HG03175 (cell line): Measurements from ENCODE around the gene FXN.
"Not testable (repeated sequence)": the region's sequence is repeated elsewhere in the genome, so short reads cannot be mapped to it uniquely, and the experiment has no call there.

ENCODE experiments used
- ATAC-seq: cut with Tn5 transposase; IDR thresholded peaks from one replicate; pipeline ENCODE4 v1.9.1; 2021; ENCODE audit warnings: mild to moderate bottlenecking, moderate library complexity; ENCODE audit not compliant: unreplicated experiment

Gene FXN

DNA sequence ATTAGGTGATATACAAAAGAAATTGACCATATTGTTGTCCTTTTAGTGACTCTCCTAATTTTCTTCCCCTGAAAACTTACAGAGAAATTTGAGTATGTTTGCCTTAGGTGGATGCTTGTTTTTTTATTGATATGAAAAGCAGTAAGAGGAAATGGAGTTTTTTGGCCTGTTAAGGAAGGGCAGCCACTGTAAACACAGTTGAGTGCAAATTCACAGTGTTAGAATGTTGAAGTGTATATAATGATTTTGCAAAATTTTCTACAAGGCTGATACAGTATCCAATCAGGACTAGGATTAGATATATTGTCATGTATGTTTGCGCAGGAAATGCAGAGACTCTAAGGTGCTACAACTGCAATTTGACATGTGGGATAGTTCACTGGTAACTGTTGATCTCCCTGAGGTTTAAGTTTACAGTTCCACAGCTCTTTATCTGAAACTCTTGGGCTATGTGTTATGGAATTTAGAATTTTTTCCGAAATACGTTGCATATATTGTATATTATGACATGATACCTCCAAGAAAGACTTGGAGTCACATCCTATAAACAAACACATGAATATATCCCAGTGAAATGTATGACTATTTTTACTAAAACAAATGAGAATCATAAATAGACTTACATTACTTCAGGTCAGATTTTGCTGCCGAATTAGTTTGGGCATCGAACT, 62.5 kb downstream of the FXN start:
- no peak for ATAC-seq

DNA sequence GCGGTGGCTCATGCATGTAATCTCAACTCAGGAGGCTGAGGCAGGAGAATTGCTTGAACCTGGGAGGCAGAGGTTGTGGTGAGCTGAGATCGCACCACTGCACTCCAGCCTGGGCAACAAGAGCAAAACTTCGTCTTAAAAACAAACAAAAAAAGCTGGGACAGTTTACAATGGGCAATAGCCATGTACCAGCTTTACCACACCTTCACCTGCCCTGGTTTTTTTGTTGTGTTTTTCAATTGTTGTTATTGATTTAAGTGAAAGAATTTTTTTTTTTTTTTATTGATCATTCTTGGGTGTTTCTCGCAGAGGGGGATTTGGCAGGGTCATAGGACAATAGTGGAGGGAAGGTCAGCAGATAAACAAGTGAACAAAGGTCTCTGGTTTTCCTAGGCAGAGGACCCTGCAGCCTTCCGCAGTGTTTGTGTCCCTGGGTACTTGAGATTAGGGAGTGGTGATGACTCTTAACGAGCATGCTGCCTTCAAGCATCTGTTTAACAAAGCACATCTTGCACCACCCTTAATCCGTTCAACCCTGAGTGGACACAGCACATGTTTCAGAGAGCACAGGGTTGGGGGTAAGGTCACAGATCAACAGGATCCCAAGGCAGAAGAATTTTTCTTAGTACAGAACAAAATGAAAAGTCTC, 67.9 kb downstream of the FXN start:
- not testable (repeated sequence) for ATAC-seq

DNA sequence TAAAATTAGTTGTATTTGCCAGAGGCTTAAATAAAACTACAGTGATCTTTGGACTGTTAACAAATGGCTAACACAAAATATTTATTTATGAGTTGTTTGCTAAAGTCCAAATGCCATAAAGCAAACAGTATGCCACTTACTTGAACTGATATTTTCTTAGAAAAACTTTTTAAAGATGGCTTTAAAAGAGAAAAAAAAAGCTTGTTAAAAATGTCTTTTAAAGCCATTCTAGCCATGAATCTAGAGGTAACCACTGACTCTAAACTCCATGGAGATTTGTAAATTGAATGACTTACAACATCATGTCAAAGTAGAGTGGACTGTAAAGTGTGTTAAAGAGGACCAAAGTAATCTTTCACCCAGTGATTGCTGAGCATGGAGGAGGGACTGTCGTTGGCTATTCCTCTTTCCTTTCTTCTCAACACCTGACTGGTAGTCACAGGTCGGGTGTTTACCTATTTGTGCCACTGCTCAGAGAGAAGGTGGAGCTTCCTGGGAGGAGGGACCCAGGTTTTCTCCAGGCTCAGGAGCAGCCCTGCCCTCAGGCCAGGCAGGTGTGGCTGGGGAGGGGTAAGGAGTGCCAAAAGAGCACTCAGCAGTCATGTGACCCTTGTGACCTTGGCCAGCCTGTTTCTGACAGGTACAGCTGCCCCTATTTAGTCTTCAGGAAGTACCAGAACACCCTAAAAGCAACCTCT, 69.4 kb downstream of the FXN start:
- no peak for ATAC-seq

DNA sequence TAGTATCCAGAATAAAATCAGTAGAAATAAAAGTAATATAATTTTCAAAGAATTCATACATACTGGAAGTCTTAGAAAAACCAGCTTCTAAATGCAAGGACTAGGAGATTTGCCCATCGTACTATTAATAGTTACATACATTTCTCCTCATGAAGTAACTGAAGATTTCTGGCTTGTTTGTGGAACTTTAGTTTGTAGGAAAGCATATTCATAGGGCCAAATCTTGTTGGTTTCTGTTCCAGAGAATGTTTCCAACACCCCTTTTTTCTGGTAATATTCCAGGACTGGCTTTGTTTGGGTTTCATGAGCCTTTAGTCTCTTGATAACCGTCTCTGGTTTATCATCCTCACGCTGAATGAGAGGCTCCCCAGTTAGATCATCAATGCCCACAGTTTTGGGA, 72.2 kb downstream of the FXN start:
- no peak for ATAC-seq

DNA sequence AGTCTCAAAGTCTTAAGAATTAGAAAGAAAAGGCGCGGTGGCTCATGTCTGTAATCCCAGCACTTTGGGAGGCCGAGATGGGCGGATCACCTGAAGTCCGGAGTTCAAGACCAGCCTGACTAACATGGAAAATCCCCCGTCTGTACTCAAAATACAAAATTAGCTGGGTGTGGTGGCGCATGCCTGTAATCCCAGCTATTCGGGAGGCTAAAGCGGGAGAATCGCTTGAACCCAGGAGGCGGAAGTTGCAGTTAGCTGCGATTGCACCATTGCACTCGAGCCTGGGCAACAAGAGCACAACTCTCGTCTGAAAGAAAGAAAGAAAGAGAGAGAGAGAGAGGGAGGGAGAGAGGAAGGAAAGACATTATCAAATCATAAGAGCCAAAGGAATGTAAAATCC, 73.2 kb downstream of the FXN start:
- not testable (repeated sequence) for ATAC-seq

DNA sequence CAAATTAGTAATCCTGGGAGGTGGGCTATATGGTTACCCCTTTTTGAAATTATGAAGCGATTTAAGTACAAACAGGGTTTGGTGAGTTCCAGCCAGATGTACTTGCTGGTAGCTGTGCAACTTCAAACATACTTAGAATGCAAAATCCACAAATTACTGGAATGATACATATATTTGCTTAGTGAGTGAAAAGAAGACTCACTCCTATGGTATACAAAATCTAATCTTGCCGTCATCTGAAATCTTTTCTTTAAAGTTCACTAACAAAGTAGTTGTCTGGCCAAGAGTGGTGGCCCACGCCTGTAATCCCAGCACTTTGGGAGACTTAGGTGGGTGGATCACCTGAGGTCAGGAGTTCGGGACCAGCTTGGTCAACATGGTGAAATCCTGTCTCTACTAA, 73.6 kb downstream of the FXN start:
- no peak for ATAC-seq

DNA sequence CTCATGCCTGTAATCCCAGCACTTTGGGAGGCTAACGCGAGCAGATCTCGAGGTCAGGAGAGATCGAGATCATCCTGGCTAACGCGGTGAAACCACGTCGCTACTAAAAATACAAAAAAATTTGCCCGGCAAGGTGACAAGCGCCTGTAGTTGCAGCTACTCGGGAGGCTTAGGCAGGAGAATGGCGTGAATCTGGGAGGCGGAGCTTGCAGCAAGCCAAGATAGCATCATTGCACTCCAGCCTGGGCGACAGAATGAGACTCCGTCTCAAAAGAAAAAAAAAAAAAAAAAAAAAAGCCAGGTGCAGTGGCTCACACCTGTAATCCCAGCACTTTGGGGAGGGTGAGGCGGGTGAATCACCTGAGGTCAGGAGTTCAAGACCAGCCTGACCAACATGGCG, 77.1 kb downstream of the FXN start:
- ATAC-seq, result not testable (repeated sequence)

DNA sequence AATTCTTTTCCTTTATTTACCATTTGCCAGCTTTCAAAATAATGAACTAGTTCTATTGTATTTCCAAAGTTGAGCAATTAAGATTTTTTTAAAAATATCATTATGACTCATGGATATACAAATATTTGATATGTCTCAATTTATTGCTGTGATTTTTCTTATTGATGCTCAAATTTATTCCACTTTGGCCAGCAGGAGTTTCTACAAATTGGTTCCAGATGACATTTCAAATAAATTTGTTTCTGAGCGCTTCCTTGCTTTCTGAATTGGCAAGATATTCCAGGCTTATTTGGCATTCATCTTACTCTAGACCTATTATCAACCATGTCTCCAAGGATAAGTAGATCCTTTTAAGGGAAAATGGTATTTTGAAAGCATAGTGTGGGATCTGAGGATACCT, 80.1 kb downstream of the FXN start:
- ATAC-seq, result no peak

DNA sequence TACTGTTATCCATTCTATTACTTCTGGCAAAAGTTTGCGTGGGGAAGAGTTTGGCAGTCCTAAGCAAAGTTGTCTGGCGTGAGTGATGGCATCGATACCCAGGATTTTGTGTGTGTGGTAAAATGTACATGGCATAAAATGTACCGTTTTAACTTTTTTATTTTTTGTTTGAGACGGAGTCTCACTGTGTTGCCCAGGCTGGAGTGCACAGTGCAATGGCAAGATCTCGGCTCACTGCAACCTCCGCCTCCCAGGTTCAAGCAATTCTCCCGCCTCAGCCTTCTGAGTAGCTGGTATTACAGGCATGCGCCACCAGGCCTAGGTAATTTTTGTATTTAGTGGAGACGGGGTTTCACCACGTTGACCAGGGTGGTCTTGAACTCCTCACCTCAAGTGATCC, 83.1 kb downstream of the FXN start:
- no peak for ATAC-seq

DNA sequence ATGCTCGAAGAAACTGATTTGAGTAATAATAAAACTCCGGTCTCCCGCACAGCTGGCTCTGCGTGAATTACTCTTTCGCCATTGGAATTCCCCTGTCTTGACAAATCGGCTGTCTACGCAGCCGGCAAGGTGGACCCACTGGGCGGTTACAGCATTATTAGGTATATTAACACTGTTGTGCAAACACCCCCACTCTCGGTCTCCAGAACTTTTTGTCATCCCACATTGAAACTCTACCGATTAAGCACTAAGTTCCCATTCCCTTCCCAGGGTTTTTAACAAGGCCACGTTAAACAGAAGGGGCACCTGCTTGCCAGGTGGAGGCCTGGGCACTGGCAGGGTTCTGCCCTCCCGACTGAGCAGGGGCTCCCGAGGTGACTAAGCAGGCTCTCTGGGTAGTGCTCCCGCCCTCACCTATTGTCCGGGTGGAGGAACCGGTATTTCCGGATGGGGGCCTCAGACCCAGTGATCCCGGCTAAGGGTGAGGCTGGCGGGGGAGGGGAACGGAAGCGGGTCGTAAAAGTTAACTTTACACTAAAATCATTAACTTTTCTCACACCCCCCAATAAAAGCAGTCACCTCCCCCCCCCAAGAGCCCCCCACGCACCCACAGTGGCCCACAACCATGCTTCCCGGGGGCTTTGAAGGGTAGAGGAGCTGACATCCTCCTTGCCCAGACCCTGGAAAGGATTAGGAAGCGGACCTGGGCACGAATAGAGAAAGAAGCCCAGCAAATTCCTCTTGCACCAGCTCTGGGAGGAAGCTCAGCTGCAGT, 85.0 kb downstream of the FXN start:
- no peak for ATAC-seq

DNA sequence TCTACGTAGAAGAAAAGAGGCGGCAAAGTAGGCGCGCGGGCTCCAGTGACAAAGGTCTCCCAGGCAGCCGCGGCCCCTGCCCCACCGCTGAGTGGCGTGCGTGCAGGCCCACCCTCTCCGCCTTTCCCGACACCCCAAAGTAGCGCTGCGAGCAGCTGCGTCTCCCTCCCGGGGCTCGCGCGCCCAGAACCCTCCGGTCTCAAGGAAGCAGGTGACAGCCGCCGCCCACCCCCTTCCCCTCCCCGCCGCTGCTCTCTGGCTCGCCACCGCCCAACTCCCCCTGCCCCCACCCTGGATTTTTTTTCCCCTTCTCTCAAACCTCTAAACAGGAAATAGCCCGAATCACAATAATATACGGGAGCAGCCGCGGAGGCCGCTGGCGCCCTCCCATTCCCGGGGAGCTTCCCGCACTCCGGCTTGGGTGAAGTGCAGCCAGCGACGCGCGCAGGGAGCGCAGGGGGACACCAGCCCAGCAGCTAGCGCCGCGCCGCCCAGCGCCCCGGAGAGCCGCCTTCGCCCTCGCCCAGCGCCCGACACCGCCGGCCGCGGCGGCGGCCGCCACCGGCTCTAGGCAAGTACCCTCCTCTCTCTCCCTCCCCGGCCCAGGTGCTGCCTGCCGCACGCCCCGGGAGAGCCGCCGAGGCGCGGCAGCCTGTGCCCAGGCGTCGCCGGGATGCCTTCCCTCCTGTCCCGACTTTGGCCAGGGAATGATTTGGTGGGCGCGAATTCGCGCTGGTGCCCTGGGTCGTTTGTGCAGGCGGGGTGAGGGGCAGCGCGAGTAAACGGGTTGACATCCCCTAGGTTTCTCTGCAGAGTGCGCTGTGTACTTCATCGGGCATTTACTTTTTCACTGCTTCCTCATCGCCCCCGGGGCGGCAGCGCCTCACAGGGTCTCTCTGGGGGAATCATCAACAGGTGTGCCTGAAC, 85.9 kb downstream of the FXN start:
- ATAC-seq, result peak; percentile 69

DNA sequence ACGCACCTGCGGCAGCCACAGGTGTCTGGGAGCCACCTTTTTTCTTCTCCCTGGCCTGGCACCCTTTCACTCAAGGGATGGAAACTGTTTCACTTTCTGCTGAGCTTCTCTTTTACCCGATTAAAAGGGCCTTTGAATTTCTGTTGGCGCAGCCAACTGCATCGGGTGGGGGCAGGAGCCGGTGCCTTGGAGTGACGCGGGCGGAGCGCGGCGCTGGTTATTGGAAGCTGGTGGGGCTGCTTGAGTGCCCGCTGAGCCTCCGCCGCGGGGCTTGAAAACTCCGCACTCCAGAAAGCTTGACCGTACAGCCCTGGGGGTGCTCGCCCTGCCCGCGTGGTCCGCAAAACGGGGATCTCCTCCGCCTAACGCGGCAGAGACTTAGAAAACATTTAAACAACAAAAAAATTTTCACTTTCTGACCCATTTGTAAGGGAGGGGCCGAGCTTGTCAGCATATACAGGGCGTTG, 86.6 kb downstream of the FXN start:
- ATAC-seq, result peak; percentile 67

DNA sequence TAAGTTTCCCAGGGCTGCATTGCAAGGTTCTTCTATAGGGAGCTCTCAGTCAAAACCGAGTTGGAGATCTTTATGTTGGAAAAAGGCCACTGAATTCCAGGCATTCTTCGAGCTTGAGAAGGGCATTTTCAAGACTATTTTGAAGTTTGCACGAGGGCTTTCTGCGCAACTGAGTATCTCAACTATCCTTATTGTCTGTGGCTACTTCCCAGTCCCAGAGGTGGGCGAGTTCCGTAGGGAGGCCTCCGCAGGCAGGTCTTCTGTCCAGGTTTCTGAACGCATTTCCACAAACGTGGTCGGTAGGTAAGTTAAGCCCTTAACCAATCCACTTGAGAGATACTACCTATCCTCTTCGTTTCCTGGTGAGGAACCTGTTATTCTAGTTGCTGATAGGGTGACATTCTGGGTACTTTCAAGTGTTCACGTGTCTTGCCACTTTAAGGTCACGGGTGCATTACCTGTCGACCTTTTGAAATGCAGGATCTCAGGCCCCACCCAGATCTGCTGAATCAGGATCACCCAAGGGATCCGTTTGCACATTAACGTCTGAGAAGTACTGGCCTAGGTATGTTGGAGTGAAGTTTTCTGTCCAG, 87.1 kb downstream of the FXN start:
- no peak for ATAC-seq

DNA sequence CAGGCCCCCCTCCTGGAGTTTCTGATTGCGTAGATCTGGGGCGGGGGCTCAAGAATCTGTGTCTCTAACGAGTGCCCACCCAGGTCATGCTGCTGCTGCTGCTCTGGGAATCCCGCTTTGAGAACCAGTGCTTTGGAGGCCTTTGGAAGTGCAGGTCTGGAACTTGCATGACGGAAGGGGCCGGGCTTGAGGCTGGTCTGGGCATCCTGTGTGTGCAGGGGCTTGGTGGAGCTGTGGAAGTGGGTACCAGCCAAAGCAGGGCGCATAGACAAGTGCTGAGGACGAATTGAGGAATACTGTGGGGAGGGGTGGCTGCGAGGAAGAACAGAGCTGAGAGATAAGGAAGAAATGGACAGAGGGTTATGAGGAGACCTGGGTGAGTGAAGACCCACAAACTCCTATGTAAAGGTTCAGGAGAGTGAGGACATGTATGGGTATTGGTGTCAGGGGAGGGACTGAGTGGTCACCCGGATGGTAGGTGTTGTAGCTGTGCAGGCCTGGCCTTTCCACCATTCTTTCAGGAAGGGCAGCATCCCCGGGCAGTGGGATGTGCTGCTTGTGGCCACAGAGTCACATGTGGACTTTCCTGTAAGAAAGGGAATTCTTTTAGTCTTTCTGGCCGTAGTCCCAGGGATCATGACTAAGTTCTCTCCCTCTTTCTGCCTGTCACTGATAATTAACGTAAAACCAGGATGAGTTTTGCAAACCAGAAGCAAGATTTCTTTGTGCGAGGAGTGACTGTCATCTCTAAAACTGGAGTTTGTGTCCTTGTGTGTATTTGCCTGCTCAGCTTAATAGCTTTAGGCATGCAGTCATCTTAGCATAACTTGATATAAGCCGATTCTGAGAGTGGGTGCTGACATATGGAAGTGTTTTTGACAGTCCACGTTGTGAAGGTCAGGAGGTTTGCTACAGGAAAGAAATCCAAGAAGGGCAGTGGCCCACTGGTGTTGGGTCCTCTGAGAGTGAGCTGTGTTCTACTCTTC, 95.2 kb downstream of the FXN start:
- no peak for ATAC-seq

DNA sequence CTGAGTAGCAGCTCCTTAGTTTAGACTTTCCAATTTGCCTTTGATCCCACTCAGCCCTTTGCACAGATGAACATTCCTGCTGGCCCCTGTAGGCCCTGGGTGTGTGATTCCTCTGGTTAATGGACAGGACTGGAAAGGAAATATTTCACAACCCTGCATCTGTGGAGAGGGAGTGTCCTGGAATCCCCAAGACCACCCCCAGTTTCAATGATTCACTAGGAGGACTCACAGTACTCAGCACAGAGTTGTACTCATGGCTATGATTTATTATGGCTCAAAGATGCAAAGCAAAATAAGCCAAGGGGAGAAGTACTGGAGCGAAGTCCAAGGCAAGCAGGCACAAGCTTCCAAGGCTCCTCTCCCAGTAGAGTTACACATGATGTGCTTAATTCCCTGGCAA, 96.1 kb downstream of the FXN start:
- no peak for ATAC-seq

DNA sequence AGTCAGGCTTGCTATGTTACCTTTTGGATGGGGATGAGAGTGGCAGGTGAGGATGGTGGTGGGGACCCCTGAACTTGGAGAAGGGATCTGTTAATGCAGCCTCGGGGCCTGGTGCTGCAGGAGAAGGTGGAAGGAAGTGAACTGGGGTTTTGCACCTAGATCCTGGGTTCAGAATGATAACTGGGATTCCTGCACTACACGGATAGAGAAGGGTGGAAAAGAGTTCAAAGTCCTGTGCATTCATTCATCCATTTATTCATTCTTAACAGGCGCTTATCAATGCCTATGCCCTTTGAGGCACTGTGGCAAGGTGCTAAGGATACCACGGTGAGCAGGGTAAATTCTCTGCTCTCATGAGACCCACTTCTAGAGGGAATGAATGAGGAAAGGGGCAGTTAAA, 96.8 kb downstream of the FXN start:
- ATAC-seq, result no peak

DNA sequence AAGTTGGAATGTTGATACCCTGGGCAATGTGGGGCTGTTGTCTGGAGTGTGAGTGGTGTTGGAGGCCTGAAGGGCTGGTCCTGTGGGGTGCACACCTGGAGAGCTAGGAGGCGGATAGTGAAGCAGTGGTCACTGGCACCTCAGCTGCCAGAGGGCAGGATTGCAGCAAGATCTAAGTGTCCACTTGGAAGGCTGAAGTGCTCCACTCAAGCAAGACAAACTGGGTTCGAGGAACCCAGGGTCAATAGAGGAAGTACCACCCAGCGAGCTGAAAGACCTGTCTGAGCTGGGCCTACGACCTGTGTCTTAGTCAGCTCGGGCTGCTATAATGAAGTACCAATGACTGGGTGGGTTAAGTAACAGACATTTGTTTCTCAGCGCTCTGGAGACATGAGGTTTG, 98.9 kb downstream of the FXN start:
- ATAC-seq, result no peak

DNA sequence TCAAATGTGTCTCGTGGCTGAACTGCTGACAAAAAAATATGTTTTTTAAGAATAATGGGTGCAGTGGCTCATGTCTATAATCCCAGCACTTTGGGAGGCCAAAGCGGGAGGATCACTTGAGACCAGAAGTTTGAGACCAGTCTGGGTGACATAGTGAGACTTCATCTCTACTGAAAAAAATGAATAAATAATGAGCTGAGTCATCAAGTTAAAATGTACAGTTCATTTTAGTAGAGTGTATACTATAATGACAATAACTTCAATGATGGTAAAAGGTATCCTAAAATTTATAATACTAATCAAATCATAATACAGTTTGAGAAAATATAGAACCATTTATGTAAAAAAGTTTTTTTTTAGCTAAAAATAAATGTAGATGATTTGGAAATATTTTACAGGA, 100.6 kb downstream of the FXN start:
- ATAC-seq, result no peak

DNA sequence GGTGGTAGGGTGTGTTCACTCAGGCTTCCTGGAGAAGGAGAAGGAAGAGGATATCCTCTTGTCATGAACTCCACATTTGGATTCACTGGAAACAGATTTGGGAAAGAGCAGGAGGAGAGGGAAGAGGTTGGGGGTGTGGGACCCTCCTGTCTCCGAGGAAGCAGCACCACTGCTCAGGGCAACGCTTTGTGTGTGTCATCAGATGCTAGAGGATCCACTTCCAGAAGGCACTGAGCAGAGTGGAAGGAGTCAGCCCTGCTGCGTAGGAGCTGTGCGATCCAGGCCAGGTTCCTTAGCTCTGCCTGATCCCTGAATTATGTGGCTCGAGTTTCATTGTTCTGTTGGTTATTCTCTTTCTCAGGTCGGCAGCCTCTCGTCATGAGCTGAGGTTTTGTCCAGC, 101.2 kb downstream of the FXN start:
- ATAC-seq, result no peak
